Hepatocyte (in vitro differentiated cells): ENCODE data around the gene KCND2.

ENCODE experiments used
- CTCF ChIP-seq: fragments of 200-600 bp; sonication (generic); IDR thresholded peaks from 2 replicates; pipeline ENCODE4 v1.5.1; 2016; ENCODE audit warnings: antibody characterized with exemption, mild to moderate bottlenecking; ENCODE audit not compliant: poor library complexity
- EZH2phosphoT487 ChIP-seq: fragments of 200-600 bp; sonication (generic); IDR thresholded peaks from one replicate; pipeline ENCODE4 v1.6.1; 2018; ENCODE audit warnings: antibody characterized with exemption, mild to moderate bottlenecking, low read depth, moderate library complexity; ENCODE audit not compliant: unreplicated experiment, severe bottlenecking

GRCh38 chr7:120344276-120344675 lies 71.3 kb downstream of the KCND2 start:
- no peak for TF ChIP-seq CTCF
- no peak for TF ChIP-seq EZH2phosphoT487
